HG03139 (cell line): Measurements from ENCODE around the gene HLA-DQB1.
"Not testable (repeated sequence)": the region's sequence is repeated elsewhere in the genome, so short reads cannot be mapped to it uniquely, and the experiment has no call there.

Experiments used
- ATAC-seq: cut with Tn5 transposase; IDR thresholded peaks from one replicate; pipeline ENCODE4 v1.9.1; 2021; ENCODE audit not compliant: unreplicated experiment

The HLA-DQB1 gene

GRCh38 chr6:32666420-32667300, at the start of gene HLA-DQB1:
HLA-DQB1 (minus strand) TSS chr6:32666657; CDS start chr6:32666607, 50 bp downstream.
- peak; percentile 45 for ATAC-seq

DNA sequence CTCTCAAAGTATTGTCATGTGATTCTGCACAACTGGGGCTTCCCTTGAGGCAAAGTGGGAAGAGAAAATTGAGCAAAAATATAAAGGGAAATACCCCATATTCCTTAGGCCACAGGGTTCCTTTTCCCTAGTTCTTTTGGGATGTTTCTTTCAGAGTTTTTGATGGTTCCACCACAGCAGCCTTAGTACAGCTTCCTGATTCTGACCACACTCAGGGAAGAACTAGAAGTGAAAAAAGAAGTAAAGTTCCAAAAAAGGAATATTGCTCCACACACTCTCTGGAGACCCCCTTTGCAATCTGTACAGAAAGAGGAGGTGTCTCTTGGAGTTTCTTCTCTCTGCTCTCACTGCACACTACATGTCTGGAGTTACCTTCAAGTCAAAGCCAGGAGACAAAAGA, 46.8 kb upstream of the HLA-DQB1 start:
- no peak for ATAC-seq

DNA sequence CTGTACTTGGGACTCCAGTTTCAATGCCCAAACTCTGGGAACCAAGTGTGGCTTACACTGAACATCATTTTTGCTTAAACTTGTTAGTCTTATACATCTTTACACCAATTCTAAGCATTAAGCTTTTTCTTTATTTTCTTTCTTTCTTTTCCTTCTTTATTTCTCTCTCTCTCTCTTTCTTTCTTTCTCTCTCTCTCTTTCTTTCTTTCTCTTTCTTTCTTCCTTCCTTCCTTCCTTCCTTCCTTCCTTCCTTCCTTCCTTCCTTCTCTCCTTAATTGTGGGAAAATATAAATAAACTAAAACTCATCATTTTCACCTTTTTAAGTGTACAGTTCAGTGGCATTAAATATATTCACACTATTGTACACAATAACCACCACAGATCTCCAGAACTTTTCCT, 43.2 kb upstream of the HLA-DQB1 start:
- no peak for ATAC-seq

DNA sequence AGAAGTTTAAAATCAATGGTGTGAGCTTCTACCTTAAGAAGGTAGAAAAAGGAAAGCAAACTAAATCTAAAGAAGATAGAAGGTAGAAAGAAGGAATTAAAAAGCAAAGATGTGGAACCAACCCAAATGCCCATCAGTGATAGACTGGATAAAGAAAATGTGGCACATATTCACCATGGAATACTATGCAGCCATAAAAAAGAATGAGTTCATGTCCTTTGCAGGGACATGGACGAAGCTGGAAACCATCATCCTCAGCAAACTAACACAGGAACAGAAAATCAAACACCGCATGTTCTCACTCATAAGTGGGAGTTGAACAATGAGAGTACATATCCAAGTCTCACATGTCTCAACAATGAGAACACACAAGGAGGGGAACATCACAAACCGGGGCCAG, 38.7 kb upstream of the HLA-DQB1 start:
- not testable (repeated sequence) for ATAC-seq

DNA sequence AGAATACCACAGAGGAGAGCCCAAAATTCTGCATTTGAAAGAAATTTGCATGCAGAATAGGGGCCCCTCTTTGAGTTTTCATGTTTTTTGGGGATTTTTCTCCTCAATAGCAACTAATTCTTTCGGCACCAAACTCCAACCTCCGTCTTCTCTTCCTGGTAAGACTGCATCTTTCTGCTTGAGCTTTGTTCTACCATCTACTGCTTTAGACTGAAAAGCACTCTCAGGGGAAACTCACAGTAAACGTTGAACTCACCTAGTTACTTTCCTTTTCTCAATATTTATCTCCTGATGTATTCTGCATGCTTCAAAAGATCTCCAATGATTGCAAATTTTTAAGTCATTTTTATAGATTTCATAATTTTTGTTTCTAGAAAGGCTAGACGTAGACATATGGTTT, 36.9 kb upstream of the HLA-DQB1 start:
- no peak for ATAC-seq

- ATAC-seq = no peak
Observed at GRCh38 chr6:32700391-32701040, 34.1 kb upstream of the HLA-DQB1 start.

- no peak for ATAC-seq
Observed at GRCh38 chr6:32697031-32697430, 30.6 kb upstream of the HLA-DQB1 start.

DNA sequence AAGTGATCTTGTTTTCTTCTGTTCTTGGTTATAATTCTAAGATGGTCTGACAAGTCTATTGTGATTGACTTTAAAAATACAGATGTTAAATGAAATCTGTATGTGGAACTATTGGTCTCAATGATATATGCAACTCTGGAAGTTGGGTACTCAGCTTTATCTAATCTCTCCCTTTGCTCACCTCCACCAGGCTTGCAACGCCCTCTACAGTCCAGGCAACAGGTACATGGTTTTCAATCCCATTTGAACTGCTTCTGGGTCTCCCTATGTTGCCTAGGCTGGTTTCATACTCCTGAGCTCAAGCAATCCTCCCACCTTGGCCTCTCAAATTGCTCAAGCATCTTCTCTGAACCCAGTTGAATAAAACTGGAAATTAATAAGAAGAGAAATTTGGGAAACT, 25.6 kb upstream of the HLA-DQB1 start:
- no peak for ATAC-seq

GRCh38 chr6:32689531-32690501, 23.4 kb upstream of the HLA-DQB1 start:
- no peak for ATAC-seq

GRCh38 chr6:32685603-32686002, 19.1 kb upstream of the HLA-DQB1 start:
- ATAC-seq = peak; percentile 64

DNA sequence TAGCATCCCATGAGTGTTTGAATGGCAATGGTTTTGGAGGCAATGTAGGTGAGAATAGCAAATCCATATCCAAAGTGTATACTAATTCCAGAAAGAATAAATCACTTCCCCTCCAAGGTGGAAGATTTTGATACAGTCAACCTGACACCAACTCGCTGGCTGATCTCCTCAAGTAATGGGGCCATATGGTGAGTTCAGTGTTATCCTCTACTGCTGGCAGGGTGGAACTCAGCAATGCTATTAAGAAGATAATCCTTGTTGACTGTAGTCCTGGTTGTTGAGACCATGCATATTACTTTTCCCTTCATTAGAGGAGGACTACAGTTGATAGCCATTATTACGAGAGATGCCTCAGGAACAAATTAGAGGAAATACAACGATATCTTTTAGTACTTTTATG, 17.8 kb upstream of the HLA-DQB1 start:
- ATAC-seq = no peak

DNA sequence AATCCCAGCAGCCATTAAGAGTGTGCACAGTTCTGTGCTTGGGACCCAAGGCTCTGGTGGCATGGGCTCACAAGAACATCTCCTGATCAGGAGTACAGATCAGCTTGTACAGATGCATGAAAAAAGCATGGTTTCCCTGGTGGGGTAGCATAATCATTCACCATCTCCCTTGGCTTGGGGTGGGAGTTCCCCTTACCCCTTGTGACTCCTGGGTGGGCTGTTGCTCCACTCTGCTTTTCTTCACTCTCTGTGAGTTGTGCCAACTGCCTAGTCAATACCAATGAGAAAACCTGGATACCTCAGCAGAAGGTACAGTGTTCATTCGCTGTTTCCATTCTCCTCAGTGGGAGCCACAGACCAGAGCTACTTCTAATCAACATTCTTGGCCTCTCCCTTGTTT, 13.6 kb upstream of the HLA-DQB1 start:
- ATAC-seq = no peak

DNA sequence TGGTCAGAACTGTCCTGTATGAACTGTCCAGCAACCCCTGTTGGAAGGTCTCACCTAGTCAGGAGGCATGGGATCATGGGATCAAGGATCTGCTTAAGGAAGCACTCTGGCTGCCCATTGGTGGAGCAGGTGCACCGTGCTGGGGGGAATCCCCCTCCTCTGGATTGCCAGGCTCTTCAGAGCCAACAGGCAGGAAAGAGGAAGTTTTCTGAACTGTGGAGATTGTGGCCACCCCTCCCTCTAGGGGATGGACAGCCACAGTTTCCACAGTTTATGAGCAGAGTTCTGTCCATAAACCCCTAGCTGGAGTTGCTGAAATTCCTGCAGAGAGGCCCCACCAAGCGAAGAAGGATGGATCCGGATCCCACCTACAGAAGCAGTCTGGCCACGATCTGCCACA, 13.0 kb upstream of the HLA-DQB1 start:
- ATAC-seq = no peak

GRCh38 chr6:32674123-32674522, 7.7 kb upstream of the HLA-DQB1 start:
- not testable (repeated sequence) for ATAC-seq

DNA sequence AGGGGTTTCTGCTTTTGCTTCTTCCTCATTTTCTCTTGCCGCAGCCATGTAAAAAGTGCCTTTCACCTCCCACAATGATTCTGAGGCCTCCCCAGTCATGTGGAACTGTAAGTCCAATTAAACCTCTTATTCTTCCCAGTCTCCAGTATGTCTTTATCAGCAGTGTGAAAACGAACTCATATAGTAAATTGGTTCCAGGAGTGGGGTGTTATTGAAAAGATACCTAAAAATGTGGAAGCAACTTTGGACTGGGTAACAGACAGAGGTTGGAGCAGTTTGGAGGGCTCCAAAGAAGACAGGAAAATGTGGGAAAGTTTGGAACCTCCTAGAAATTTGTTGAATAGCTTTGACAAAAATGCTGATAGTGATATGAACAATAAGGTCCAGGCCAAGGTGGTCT, 5.5 kb upstream of the HLA-DQB1 start:
- not testable (repeated sequence) for ATAC-seq

- ATAC-seq = no peak
Observed at GRCh38 chr6:32669893-32670292, 3.4 kb upstream of the HLA-DQB1 start.

- ATAC-seq = no peak
Observed at GRCh38 chr6:32669240-32669639, 2.8 kb upstream of the HLA-DQB1 start.

- no peak for ATAC-seq
Observed at GRCh38 chr6:32668226-32668747, 1.8 kb upstream of the HLA-DQB1 start.

GRCh38 chr6:32665661-32666060, 796 bp downstream of the HLA-DQB1 start:
- ATAC-seq = no peak

DNA sequence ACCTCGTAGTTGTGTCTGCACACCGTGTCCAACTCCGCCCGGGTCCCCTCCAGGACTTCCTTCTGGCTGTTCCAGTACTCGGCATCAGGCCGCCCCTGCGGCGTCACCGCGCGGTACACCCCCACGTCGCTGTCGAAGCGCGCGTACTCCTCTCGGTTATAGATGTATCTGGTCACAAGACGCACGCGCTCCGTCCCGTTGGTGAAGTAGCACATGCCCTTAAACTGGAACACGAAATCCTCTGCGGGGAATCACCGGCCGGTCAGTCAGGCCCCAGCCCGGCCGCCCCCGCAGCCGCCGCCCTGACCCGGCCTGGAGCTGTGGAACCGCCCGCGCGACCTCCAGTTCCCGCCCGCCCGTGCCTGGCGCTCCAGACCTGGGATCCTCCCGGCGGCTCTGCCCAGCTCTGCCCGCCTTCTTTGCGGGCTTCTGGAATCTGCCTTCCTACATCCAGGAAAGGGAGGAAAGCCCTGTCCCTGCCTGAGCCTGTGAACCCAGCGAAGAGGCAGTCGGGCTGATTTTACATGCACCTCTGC, 1.6 kb downstream of the HLA-DQB1 start:
- no peak for ATAC-seq

DNA sequence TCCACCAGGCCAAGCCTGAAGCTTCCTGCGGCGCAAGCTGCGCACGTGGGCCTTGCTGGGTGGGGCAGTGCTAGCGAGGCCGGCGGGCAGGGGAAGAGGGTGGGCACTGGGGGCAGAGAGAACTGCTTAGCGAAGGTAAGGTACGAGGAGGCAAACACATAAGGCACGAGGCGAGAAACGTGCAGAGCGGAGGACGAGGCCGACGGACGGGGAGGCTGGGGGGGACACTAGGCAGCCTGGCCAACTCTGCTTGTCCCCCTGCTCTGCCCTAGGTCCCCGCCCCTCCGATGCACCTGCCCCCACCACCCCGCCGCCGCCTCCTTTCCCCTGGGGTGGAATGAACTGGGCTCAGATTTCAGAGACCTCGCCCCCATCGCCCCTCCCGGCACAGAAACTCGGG, 2.1 kb downstream of the HLA-DQB1 start:
- no peak for ATAC-seq
